RPMI7951 (cell line): ENCODE results near the gene CLTCL1. TPM values are rescaled to one million over a fixed set of nuclear protein-coding genes. Genes with fewer than 3 reads are reported as not detected.

Experiments used
- DNase-seq: peaks from one replicate; pipeline ENCODE4 v3.0.0-alpha.2; 2012; ENCODE audit warnings: low read depth
- total RNA-seq: library from RNA; depleted of rRNA; stranded (reverse); fragments of >200 nt; shearing (Covaris generic); gene quantifications from 2 replicates; pipeline ENCODE4 v1.2.3, GENCODE V29; 2014; rRNA removed

The CLTCL1 gene
- total RNA-seq, 1 experiment from 2014 or later = 3.1 TPM

DNA sequence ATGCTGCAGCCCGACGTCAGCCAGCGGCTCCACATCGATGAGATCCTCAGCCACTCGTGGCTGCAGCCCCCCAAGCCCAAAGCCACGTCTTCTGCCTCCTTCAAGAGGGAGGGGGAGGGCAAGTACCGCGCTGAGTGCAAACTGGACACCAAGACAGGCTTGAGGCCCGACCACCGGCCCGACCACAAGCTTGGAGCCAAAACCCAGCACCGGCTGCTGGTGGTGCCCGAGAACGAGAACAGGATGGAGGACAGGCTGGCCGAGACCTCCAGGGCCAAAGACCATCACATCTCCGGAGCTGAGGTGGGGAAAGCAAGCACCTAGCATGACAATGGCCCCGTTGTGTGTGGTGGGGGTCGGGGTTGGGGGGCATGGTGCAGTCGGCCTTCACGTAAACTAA is 159.4 kb downstream of the CLTCL1 start:
- no peak for DNase-seq

- no peak for DNase-seq
Measured at GRCh38 chr22:19131685-19132015, 159.9 kb downstream of the CLTCL1 start.

GRCh38 chr22:19130959-19131684 is 160.4 kb downstream of the CLTCL1 start, which contains the start of gene TSSK2:
TSSK2 (plus strand) TSS chr22:19131308; CDS start chr22:19131400, 92 bp downstream.
- no peak for DNase-seq

DNA sequence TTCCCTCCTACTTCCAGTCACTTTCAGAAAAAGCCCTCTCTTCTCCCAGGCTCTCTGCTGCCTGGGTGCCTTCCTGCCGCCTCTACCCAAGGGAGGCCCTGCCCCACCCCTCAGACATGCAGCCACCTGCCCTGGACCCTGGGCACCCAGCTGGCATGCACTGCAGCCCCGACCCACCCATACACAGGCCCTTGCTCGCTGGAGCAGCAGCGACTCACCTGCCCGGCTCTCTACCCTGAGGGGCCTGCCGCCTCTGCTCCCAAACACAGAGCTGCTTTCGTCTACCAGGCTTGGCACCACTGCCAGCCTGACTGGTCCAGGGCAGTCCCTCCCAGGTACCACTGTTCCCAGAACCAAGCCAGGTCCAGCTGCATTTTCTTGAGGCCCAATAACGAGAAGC is 161.6 kb downstream of the CLTCL1 start:
- no peak for DNase-seq

Other genes with a start within 250 kb of the CLTCL1 start
- 24.8 and 32.0 TPM in 2 replicates for gene DGCR2, start 169.3 kb downstream of the CLTCL1 start, total RNA-seq
- not detected in 2 replicates for gene TSSK2, start 160.4 kb downstream of the CLTCL1 start, total RNA-seq
- gene ESS2, start 147.1 kb downstream of the CLTCL1 start, total RNA-seq = 9.4 and 10.2 TPM in 2 replicates
- gene GSC2, start 141.4 kb downstream of the CLTCL1 start, total RNA-seq = not detected in 2 replicates
- 58.3 and 70.0 TPM in 2 replicates for gene SLC25A1, start 113.0 kb downstream of the CLTCL1 start, total RNA-seq
- gene HIRA, start 140.0 kb upstream of the CLTCL1 start, total RNA-seq = 8.8 and 11.1 TPM in 2 replicates
- gene MRPL40, start 140.8 kb upstream of the CLTCL1 start, total RNA-seq = 58.9 and 69.4 TPM in 2 replicates
- 19.9 and 25.0 TPM in 2 replicates for gene C22orf39, start 156.0 kb upstream of the CLTCL1 start, total RNA-seq
- 82.4 and 84.7 TPM in 2 replicates for gene UFD1, start 187.5 kb upstream of the CLTCL1 start, total RNA-seq
- 31.6 and 32.2 TPM in 2 replicates for gene CDC45, start 188.2 kb upstream of the CLTCL1 start, total RNA-seq
- gene CLDN5, start 232.7 kb upstream of the CLTCL1 start, total RNA-seq = not detected in 2 replicates